Limb (tissue), 2 donors: ENCODE results near the gene PTPRM.

Experiments used
- DNase-seq, 2 donors: peaks; one replicate each; pipeline ENCODE4 v3.0.0-alpha.2; 2016; ENCODE audit errors: extremely low spot score in 2 of 2

The PTPRM gene

GRCh38 chr18:7566567-7567473 lies at the start of gene PTPRM:
Gene PTPRM (plus strand): TSS chr18:7567316. CDS start chr18:7567819, 503 bp downstream.
- peak; percentile 79 to 88 for DNase-seq

DNA sequence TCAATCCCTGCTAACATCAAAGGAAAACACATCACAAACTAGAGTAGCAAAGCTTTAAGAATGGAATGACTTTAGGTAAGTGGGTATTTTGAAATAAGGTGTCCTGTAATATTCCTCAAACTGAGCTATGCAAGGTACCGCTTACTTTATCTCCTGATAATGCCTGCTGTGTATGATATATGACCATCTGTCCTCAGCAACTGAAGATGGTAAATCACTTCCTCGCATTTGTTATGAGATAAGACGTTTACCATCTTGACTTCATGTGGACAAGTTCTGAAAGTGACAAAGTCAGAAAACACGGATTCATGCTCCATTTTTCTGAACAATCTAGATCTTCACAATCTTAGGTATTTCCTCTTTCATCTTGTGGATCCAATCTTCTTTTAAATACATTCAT lies 49.3 kb upstream of the PTPRM start:
- no peak for DNase-seq

DNA sequence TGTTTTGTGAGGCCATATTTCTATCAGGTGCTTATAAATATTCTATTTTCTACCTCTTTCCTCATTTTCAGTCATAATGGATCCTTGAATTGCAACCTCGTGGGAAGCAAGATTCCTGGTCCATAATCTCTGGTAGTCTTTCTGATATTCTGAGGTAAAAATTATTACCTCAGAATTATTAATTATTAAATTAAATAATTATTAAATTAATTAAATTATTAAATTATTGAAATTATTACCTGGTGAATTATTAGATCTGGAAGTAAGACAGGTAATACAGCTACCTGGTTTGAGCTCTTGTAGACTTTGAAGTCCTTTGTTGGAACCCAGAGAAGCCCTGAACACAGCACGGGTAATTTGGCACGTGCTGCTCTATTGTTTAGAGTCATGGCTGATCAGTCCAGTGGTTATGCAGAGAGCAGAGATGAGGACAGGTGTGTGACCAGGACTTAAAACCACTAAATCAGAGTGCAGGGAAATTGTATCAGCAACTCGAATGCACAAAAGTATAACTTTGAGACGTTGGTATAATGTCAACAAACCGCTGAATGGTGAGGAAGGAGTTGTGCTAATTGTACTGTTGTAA lies 46.8 kb upstream of the PTPRM start:
- DNase-seq, result no peak

DNA sequence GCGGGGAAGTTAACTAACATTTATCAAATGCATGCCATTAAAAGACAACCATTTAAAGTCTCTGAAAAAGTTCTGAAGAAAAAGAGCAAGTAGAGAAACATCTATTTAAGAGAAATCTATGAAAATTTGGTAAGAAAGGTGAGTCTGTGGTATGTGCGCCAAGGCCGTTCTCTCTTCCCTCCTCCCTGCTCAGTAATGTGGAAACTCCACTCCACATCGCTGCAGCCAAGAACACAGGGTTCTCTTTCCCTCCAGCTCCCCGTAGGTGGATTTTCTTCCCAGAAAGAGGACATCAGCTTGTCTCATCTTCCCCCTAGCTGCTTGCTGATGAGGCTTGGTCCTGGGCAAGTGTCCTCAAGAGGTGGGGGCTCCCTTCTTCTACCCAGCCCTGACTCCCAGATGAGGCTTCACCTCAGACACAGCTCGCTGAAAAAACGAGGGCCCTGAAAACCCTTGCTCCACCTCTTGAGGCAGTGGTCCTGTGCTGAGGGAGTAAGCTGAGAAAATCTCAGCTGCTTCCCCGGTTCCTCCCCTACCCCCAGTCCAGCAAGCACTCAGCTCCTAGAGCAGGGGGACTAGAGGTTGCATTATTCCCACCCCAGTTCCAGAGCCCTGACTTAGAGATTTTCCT lies 45.8 kb upstream of the PTPRM start:
- DNase-seq, result no peak

GRCh38 chr18:7523772-7524171 lies 43.3 kb upstream of the PTPRM start:
- DNase-seq, result no peak

GRCh38 chr18:7524786-7525185 lies 42.3 kb upstream of the PTPRM start:
- no peak for DNase-seq

GRCh38 chr18:7532942-7533341 lies 34.2 kb upstream of the PTPRM start:
- no peak for DNase-seq

DNA sequence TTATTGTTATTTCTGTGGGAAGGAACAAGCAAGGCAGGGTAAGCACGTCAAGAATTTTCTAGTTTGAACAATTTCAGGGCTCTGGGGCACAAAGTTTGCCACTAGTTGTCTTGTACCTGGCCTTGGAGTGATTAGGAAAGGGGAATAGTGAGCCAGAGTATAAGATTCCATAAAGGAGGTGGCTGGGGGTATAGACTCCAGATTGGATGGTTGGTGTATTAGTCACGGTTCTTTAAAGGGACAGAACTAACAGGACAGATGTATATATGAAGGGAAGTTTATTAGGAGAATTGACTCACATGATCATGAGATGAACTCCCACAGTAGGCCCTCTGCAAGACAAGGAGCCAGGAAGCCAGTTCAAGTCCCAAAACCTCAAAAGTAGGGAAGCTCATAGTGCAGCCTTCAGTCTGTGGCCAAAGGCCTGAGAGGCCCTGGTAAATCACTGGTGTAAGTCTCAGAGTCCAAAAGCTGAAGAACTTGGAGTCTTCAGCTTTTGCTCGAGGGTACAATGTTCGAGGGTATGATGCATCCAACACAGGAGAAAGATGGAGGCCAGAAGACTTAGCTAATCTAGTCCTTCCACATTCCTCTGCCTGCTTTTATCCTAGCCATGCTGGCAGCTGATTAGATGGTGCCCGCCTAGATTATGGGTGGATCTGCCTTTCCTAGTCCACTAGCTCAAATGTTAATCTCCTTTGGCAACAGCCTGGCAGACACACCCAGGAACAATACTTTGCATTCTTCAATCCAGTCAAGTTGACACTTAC lies 31.5 kb upstream of the PTPRM start:
- no peak for DNase-seq

DNA sequence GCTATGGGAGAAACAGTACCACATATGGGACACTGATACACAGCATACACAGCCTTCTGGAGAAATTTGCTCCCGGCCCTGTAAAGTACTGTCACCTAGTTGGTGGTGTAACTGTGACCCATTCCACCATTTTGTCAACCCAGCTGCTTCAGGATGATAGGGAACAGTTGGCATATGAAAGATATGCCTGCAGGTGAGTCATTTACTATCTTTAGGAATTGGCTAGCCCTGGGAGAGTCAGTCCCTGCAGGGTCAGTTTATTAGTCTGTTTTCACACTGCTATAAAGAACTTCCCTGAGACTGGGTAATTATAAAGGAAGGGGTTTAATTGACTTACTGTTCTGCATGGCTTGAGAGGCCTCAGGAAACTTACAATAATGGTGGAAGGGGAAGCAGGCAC lies 30.0 kb upstream of the PTPRM start:
- no peak for DNase-seq

GRCh38 chr18:7541835-7542234 lies 25.3 kb upstream of the PTPRM start:
- DNase-seq, result no peak

DNA sequence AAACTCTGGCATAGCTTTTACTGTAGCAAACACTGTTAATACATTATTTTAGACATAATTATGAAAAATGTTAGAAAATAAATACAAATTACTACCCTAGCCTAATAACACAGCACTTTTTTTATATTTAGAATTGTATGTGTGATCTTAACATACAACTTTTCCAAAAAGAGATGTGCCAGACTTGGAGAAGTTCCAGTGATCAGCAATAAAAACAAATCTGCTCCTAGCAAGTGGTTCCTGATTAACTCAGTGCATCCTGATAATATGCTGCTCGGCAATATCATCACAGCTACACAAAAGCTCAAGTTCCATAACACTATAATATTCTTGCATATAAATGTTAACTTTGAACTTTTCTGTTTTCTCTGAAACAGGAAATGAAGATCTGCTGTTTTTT lies 22.4 kb upstream of the PTPRM start:
- no peak for DNase-seq

DNA sequence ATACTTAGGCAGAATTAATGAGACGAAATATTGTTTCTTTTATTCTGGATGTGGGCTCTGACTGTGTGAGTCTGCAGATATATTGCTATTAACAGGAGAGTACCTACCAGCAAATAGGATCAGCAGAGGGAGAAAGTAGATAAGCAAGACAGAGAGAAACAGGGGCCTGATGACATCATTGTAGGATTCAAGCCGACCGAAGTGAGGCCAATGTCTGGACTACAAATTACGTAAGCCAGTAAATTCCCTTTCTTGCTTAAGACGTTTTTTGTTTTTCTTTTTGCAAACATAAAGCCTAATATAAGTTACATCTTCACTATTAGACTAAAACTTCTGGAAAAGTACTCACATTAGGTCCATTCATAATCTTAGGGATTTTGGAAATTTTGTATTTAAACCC lies 21.4 kb upstream of the PTPRM start:
- DNase-seq, result no peak

- DNase-seq, result no peak
These were observed 18.9 kb upstream of the PTPRM start for GRCh38 chr18:7548221-7548620.

DNA sequence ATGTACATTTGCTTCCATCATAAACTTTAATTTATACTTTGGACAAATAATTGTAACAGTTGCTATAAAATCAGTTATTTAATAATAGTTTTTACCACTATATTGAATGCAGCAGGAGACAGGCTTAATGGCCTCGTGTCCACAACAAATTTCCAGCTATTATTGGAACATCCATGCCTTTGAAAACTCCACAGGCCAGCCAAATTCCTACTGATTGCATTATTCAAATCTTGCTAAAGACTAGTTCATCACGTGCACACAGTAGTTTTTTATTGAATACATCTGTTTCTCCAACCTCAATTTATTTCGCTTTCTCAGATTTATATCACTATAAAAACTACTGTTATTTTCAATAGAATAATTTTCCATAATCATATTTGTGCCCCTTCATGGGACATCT lies 18.4 kb upstream of the PTPRM start:
- DNase-seq, result no peak

GRCh38 chr18:7557973-7558372 lies 9.1 kb upstream of the PTPRM start:
- DNase-seq, result no peak

- no peak for DNase-seq
These were observed 8.3 kb upstream of the PTPRM start for GRCh38 chr18:7558769-7559168.

DNA sequence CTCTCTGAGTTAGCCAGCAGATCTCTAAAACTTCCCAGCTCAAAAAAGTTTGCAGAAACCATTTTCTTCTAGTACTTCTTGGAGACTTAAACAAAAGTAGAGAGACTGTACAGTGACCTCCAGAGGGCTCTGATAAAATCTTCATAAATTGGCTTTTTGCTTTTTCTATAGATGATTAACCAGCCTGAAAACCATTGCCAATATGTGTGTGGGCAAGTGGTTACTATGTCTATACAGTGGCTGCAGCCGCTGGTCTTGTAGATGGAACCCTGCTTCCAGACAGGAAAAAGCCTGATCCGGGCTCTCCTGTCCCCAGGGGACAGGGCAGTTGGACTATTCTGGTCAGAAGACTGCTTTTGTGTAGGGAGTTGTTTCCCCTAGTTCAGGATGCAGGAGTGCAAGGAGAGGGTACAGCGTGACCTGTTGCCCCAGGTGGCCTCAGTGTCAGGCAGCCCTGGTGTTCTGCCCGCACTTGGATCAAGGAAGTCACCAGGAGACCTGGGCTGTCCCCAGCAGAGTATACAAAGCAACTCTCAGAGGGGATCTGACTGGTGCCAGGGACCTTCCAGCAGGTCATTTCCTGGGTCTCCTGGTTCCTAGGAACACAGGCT lies 7.3 kb upstream of the PTPRM start:
- no peak for DNase-seq

- no peak for DNase-seq
These were observed 5.1 kb upstream of the PTPRM start for GRCh38 chr18:7561909-7562460.

GRCh38 chr18:7562491-7562890 lies 4.6 kb upstream of the PTPRM start:
- DNase-seq, result no peak

- no peak for DNase-seq
These were observed 1.4 kb upstream of the PTPRM start for GRCh38 chr18:7565677-7566076.

GRCh38 chr18:7566244-7566566 lies 911 bp upstream of the PTPRM start:
- DNase-seq, result no peak
